Sigmoid colon (tissue), 4 donors: ENCODE results near the gene DNASE1.

Experiments used
- CTCF ChIP-seq, 4 experiments: fragments of 450-650 bp in 3 of 4; fragments of 200-600 bp in 1 of 4; IDR thresholded peaks; one replicate each; pipeline ENCODE4 v1.5.1; 2016 to 2019; ENCODE audit warnings: antibody characterized with exemption in 4 of 4, mild to moderate bottlenecking in 3 of 4, moderate library complexity in 2 of 4
- EP300 ChIP-seq, 4 donors: sonication (generic); formaldehyde crosslinking; IDR thresholded peaks; one replicate each; pipeline ENCODE4 v1.6.1; 2017; ENCODE audit warnings: antibody characterized with exemption in 4 of 4
- POLR2A ChIP-seq, 2 donors: fragments of 450-650 bp; IDR thresholded peaks; one replicate each; pipeline ENCODE4 v1.6.1; 2016; ENCODE audit warnings: antibody characterized with exemption in 2 of 2, mild to moderate bottlenecking in 2 of 2, moderate library complexity in 2 of 2
- POLR2AphosphoS5 ChIP-seq, 4 donors: sonication (generic); formaldehyde crosslinking; IDR thresholded peaks; one replicate each; pipeline ENCODE4 v1.6.1; 2017; ENCODE audit warnings: antibody characterized with exemption in 4 of 4

- TF ChIP-seq POLR2AphosphoS5 (IDR thresholded peaks at IDR 0.05) = no peak
- no peak for TF ChIP-seq CTCF (IDR thresholded peaks at IDR 0.05)
- no peak for TF ChIP-seq POLR2A (IDR thresholded peaks at IDR 0.05)
- TF ChIP-seq EP300 (IDR thresholded peaks at IDR 0.05) = no peak
These were observed 33.3 kb downstream of the DNASE1 start for GRCh38 chr16:3687792-3688191.
